Measurements from ENCODE around the gene MAX.

MAX gene

DNA sequence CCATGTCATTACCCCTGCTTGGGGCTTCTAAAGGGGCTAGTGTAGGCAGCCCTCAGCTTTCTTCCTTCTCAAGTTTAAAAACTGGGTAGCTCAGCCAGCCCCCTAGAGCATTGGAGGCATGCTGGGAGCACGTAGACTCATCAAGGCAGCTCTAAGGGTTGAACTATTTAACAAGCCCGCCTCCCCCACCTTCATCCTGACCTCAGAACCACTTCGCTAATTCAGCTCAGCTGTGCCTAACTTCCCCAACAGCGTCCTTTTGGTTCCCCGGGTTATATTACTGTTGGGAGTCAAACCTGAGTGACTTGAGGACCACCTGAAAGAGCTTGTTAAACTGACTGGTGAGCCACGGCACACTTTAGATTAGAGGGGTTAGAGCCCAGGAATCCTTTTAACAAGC lies 30.1 kb downstream of the MAX start:
- no peak for FAIRE-seq

DNA sequence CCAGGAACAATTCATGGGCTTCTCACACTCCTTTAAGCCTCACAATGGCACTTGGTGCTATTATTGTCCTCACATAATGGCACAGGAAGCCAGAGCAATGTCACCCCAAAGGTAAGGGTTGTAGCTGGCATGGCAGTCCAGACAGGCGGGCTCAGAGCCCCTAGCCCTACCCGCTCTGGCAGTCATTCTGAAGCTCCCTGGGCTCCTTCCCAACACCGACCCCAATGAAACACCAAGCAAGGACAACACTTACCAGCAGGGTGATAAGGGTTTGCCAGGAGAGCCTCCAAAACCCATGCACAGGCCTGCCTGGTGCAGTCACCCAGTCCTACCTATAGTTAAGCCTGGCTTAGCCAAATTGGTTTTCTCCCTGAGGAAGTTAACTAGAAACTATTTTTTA lies 30.8 kb downstream of the MAX start:
- no peak for FAIRE-seq

DNA sequence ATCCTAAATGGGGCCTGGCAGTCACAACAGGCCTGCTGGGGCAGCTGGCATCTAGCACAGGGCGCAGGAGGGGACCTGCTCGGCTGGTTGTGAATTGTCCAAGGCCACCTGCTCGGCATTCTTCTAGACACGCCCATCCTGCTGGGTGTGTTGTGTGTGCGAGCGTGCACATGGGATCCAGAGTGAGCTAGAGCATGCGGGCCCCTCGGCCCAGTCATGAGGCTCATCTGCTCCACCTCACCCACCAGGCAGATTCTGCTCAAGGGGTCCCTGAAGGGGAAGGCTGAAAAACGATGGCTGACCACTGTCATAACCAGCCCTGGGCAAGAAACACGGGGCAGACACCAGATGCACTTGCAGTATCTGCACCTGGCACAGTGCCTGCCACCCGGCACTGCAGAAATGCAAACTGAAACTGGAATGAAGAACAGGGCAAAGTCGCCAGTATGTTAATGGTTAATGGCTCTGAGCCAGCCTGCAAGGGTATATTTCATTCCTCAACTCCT lies 31.8 kb downstream of the MAX start:
- FAIRE-seq: no peak

DNA sequence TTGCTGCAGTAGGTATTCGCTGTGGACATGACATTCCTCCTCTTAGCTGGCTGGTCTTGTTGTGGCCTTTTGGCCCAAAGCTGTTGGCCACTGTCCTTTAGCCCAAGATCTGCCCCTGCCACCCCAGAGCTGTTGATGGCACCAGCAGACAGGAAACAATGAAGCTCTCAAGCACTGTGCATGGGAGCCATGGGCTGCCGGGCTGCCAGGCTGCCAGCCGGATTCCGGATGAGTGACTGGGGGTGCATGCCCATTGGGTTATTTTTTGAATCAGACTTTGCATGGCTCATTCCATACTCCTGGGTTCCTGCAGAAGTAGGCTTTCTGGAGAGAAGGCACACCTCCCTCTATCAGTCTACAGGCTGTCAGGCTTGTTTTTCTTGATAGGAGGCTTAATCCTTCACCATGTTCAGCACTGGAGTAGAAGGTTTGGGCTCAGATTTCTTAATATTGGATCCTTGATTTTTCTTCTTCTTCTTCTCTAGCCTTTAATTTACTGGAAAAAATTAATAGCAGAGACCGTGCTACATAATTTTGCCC lies 32.4 kb downstream of the MAX start:
- FAIRE-seq: no peak

DNA sequence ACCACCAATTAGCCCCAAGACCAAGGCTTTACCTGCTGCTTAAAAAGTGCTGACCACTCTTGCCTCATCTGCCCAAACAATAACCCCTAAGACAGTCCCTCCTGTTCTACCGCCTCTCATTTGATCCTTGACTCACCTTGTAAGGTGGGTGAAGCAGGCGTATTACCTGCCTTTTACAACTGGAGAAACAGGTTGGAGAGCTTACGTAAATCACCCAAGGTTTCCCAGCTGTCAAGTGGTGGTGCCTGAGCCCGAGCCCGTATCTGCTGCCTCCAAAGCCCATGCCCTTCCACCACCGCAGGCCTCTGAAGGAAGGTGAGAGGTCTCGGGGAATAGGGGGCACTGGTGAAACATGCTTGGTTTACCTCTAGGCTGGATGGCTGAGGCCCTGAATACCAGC lies 36.6 kb downstream of the MAX start:
- FAIRE-seq: no peak

DNA sequence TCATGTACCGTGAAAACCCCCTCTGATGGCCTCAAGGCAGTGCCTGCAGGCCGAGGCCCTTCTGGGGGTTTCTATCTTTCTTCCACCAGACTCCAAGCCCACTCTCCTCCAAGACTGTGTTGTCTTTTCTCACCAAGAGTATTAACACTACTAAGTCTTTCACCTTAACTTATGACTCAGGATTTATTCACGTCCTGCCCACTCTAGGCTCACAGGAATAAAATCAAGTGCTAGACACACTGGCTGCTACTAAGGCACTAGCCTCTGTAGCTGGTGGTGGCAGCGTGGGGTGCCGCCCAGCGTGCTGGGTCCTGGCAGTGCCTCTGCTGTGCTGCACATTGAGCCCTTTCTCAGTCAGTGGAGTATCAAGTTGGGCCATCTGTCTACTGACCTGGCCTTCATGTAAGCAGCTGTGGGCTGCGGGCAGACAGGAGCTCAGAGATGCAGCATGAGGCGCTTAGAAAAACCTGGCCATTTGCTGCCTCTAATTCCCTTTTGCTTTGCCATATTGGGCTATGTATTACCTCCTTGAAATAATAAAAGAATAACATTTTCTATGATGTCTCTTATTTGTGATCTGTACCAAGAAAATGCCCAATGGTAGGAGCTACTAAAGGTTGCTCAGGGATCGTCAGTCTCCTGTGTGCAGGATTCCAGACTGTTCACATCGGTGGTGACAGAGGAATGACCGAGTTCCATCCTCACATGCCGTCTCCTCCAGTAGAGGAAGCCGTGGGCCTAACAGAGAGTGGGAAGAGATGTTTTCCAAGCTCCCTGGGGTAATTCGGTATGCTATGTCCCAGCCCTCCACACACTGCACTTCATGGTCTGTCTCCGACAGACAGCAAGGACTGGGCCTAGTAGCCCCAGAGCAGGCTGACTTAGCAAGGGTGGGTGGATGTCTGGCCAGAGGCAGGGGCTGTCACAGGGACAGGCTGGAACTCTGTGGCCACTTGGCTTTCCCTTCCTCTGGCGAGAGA lies 39.9 kb downstream of the MAX start:
- no peak for FAIRE-seq

DNA sequence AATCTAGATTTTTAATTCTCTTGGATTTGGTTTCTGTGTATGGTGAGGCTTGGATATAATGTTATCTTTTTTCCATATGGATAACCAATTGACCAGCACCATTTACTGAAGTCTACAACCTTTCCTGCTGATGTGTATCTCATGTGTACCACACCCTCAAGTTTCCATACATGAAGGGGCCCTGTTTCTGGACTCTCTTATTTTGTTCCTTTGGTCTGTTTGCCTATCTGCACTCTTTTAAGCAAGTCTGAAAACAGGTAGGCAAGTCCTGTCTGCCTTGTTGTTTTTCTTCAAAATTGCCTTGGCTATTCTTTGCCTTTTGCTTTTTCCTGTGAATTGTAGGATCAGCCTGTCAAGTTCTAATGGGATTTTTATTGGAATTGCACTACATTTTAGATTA lies 44.6 kb downstream of the MAX start:
- no peak for FAIRE-seq

DNA sequence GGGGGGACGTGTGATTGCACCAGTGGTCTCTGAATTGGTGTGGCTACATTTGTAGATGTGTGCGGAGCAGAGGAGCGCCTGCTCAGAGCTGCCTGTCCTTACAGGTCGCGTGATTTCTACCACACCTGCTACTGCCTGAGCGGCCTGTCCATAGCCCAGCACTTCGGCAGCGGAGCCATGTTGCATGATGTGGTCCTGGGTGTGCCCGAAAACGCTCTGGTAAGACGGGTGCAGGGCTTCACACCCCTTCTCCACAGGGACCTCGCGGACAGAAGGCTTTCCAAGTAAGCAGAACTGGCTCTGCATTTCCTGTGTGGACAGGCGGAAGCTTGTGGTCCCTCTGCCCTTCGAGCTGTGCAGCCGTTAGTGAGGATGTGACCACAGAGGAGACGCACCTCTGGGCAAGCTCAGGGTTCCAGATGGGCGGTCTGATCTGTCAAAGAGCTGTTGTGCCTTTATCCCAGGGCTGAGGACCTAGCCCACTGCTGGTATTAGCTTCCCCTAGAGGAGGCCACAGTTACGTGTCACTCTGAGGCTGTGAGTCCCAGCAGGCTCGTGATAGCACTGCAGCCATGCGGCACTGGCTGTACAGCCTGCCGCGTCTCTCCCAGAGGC lies 47.7 kb downstream of the MAX start:
- no peak for FAIRE-seq

DNA sequence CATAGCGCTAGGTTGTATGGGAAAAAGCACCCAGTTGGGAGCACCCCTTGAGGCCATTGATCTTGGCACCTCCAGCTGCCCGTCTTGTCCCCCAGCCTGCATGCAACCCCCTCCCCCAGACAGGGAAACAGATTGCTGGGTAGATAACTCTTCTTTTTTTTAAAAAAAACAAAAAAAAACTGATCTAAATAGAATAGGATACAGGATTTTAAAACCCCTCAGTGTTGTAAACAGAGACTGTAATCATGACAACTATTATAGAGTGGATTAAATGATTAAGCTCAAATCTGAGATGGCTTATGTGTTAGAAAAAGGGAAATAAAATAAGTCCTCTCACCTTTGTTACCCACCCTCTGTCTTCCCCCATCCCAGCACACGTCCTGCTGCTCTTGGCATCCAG lies 48.9 kb downstream of the MAX start:
- FAIRE-seq: no peak

DNA sequence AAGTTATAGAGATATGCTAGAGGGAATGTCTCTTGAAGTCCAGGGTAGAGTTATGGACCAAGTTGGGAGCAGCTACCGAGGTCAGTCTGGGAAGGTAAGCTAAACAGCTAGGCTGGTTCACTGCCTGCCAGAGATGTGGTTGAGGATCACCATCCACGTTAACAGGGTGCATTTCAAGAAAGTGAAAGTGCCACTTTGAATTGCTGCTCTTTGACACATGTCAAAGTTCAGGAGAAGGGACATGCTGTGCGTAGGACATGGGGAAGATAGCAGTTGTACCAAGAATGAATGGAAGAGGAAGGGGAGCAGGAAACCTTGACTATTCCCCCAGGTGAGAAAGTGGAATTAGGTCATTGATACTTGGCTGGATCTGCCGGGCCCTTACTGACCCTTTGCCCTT lies 49.5 kb downstream of the MAX start:
- FAIRE-seq: no peak

DNA sequence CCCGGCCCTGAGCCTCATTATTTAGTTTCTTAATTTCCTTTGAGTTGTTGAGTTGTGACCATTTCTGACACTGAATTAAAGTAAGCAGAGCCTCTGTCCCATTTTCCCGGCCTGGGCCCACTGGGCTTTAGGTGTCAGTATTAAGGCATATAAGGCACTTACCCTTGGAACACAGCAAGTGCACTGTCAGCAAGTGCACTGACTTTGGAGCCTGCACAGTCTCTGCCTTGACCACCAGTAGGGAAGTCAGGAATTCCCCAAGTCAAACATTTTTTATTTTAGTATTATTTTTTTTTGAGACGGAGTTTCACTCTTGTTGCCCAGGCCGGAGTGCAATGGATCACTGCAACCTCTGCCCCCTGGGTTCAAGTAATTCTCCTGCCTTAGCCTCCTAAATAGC lies 56.6 kb downstream of the MAX start:
- FAIRE-seq: no peak

DNA sequence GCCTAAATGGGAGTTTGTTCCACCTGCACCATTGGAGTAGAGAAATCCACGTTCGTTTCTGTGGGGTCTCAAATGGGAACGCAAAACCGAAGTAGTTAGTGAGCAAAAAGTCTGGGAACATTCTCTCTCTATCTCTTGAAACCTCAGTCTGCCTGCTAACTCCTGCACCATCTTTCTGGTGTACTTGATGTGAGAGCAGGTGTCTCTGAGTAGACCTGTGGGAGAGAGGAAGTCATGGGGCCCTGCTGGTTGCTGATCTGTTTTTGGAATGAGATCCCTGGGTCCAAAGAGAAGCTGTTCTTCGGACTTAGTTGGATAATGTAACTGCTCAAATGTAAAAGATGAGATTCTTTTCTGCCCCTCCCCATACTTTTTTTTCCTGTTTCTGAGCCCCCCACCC lies 57.3 kb downstream of the MAX start:
- FAIRE-seq: no peak

DNA sequence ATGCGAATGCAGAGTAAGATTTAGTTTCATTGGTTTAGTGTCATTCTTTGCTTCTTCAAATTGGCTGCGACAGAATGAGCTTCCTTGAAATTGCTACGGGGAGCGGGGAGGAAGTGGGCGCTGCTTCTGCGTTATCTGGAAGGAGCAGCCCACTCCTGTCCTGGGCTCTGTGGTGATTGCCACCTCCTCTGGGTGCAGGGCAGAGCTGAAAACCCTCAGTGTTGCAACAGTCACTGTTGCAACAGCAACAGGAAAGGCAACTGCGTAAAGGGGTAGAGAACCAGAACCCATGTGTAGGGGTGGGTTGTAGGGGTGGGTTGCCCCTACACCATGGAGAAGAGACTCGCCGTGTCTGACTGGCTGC lies 57.7 kb downstream of the MAX start:
- no peak for FAIRE-seq

DNA sequence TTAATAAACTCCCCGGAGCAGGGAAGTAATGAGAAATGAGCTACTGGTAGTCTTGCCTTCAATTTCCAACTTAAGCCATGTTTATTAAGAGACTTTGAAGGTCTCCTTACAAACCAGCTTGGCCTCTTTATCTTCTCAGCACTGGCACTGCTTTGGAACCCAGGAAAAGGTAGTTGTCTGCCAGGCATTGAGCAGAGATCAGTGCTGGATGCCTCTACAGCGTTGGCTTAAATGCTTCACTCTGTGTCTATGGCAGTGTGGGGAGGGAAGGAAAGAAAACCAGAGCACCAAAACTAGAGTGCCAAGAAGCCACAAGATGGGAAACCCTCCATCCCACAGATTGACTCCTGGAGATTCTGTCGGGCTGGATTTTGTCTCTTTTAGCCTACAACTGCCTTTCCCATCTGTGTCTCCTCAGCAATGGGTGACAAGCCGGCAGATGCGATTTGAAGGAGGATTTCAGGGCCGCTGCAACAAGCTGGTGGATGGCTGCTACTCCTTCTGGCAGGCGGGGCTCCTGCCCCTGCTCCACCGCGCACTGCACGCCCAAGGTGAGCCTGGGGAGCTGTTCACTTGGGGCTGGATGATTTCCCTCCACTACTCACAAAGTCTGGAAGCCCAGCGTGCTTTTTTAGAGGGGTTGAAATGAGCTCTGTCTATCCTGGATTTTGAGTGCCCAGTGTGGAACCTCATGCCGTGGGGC lies 58.3 kb downstream of the MAX start:
- FAIRE-seq: no peak

DNA sequence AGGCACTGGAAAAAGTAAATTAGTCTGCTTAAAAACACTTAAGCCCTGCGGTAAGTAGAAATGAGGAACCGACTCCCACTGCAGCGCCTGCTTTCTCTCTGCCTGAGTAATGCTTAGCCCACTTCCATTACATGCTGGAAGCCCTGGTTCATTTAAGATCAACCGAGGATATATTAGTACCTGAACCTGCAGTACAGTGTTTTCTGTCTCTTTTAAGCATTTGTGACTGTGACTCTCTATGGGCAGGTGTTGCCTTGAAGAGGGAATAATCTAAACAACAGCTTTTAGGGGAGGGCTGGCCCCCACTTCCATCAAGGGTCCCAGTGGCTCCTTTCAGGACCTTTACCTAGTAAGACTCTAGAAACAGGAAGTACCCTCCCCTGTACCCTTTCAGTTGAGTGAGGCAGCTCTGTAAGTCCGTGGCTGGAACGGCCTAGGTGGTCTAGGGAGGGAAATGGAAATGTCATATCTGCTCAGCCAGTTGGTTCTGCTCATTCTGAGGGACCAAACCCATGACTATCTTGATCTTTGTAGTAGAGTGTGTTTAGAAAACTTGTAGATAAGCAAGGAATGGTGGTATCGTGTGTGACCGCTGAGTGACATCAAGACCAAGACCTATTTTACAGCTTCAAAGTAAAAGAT lies 59.5 kb downstream of the MAX start:
- no peak for FAIRE-seq

DNA sequence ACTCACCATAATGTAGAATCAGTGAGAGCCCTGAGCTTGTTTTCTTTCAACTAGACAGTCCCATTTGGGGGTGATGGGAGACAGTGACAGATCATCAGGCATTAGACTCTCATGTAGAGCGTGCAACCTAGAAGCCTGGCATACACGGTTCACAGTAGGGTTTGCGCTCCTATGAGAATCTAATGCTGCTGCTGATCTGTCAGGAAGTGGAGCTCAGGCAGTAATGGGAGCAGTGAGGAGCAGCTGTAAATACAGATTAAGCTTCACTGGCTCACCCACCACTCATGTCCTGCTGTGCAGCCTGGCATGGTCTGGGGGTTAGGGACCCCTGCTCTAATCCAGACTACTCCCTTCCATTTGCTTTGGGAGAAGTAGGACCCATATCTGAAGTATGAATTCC lies 60.0 kb downstream of the MAX start:
- FAIRE-seq: no peak

DNA sequence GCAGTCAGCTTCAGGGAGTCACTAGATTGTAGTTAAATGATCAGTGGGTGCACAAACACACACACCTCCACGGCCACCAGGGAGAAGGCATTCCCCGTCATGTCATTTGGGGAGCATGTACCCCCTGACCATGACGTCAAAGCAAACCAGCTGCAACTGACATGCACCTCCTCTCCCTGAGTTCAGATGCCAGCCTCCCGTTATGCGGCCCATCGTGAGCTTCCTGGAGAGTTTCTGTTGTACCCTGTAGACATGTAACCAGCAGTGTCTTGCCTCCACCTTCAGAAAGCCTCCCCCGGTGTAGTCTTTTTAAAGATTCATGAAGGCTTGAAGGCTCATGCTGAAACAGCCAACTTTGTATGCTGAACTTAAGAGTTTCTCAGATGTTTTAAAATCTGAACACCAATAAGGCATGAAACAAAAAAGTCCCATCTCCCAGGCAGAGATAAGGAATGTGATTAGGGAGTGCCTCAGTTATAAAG lies 60.8 kb downstream of the MAX start:
- no peak for FAIRE-seq

DNA sequence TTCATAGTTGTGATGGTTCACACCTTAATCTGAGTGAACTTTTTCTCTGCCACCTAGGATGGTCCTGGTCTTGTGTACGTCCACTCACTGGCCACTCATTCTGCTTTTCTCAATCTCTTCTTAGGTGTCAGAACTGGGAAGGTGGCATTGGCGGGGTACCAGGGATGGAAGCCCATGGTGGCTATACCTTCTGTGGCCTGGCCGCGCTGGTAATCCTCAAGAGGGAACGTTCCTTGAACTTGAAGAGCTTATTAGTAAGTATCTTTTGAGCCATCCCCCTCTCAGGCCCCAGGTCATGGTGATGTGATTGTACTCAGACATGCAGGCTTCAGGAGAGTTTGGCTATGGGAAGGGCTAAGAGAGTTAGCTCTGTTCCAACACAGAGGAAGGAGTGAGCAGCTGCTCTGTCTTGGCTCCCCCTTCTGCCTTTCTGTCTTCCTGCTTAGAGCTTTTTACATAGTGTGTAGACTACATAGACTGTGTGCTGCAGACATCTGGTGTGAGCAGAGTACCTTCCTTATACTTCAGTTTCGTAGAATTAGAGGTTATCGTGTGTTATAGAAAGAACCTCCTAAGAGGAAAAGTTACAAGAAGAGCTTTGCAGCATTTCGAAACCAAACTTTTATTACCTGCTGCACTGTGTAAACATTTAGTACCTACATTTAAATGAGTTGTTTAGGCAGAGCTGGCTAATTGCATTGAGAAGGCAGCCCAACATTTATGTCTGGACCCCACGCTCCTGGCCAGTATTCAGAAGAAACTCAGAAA lies 61.5 kb downstream of the MAX start:
- no peak for FAIRE-seq

DNA sequence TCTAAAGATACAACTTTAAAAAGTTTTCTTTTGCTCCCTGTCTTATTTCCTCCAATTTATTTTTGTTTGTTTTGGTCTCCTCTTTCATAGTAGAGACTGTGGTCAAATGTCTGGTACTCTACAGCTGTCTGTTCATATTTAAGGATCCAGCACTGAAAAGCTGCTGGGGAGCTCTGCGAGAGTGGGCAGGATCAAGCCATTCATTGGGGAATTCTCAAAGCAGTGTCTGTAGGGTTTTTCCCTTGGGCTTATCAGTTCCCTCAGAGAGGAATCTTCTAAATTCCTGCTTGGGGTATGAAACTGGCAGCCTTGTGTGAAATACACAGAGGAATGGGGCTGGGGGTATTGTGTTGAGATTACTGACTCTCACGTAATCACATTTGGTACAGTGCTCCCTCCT lies 63.4 kb downstream of the MAX start:
- FAIRE-seq: no peak

DNA sequence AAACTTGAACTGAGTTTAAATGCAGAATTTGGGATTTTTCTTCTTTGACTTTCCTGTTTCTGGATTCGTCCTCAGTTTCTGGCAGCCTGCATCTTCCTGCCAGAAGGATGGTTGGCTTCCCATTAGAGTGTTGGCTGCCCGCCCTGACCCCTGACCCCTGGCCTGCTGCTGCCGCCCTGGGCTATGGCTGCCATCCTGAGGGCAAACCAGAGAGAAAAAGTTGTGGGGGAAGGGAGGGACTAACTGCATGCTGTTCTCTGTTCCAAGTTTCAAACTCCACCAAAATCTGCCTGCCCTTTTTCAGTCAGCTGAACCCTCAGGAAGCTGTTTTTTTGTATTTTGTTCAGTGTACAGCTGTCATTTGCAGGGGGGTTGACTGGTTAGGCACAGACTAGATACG lies 67.3 kb downstream of the MAX start:
- no peak for FAIRE-seq

DNA sequence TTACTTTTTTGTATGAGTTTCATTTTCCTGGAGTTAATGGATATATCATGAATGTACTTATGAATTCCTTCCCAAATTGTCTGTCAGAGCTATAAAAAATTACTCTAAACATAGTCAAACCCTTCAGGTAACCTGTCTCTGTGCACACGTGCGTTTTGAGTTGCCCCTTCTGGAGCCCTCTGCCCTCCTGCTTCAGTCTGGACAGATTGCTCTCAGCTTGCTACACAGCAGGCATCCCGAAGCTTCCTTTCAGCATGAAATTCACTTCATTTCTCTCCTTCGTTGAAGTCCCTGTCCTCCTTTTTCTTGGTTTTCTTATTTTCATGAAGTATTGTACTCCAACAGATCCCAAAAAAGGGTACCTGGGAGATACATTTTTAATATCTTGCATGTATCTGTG lies 68.3 kb downstream of the MAX start:
- FAIRE-seq: no peak

DNA sequence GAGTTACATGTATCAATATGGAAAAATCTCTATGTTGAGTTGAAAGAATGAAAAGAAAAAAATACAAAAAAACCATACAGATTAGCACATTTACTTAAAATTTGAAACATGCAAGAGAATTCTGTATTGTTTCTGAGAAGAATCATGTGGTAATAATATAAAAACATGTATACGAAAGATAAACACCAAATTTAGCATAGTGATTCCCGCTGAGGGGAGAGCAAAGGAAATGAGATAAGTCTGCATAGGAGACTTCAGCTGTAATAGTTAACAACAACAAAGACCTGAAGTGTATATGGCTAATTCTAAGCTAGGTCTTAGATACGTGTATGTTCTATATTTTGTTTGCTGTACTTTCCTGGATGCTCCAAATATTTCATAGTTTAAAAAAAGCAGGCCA lies 69.1 kb downstream of the MAX start:
- no peak for FAIRE-seq
